Jurkat, Clone E6-1 (cell line): ENCODE measurements around the gene HBS1L.

ENCODE experiments used
- DNase-seq: peaks from one replicate; pipeline ENCODE4 v3.0.0-alpha.2; 2011; ENCODE audit warnings: low read depth, low spot score
- H3K4me3 ChIP-seq: 2 replicates; pipeline ENCODE4 v1.5.1; 2011; ENCODE audit warnings: mild to moderate bottlenecking, low read length, control low read depth, moderate library complexity

Gene HBS1L

GRCh38 chr6:134932535-134933470, 121.8 kb downstream of the HBS1L start:
- no peak for DNase-seq
- H3K4me3 ChIP-seq: no peak overlapping the region

GRCh38 chr6:134932098-134932497, 122.5 kb downstream of the HBS1L start:
- no peak for DNase-seq
- H3K4me3 ChIP-seq: no peak overlapping the region

- DNase-seq: no peak
- H3K4me3 ChIP-seq: no peak overlapping the region
Observed at GRCh38 chr6:134930463-134930862, 124.2 kb downstream of the HBS1L start.

GRCh38 chr6:134928151-134928900, 126.3 kb downstream of the HBS1L start:
- DNase-seq: no peak
- H3K4me3 ChIP-seq: no peak overlapping the region

- no peak overlapping the region for H3K4me3 ChIP-seq
- DNase-seq: no peak
Observed at GRCh38 chr6:134925800-134926199, 128.8 kb downstream of the HBS1L start.

- no peak overlapping the region for H3K4me3 ChIP-seq
- no peak for DNase-seq
Observed at GRCh38 chr6:134921721-134922261, 132.8 kb downstream of the HBS1L start.

GRCh38 chr6:134921276-134921675, 133.3 kb downstream of the HBS1L start:
- no peak for DNase-seq
- no peak overlapping the region for H3K4me3 ChIP-seq

GRCh38 chr6:134920422-134920821, 134.2 kb downstream of the HBS1L start:
- no peak overlapping the region for H3K4me3 ChIP-seq
- no peak for DNase-seq

GRCh38 chr6:134918418-134918961, 136.1 kb downstream of the HBS1L start:
- DNase-seq: no peak
- no peak overlapping the region for H3K4me3 ChIP-seq

- no peak for DNase-seq
- no peak overlapping the region for H3K4me3 ChIP-seq
Observed at GRCh38 chr6:134911547-134911946, 143.1 kb downstream of the HBS1L start.

- H3K4me3 ChIP-seq: no peak overlapping the region
- no peak for DNase-seq
Observed at GRCh38 chr6:134910593-134910935, 144.1 kb downstream of the HBS1L start.
